Stimulated activated CD4-positive, alpha-beta T cell treated with anti-CD3 and anti-CD28 coated beads, Interleukin-1b, Interleukin-23, amount 100 ng/mL, for 48 hours (primary cell): ENCODE results near the gene WNT11.

Source experiments
- DNase-seq: peaks from one replicate; pipeline ENCODE4 v3.0.0-alpha.2; 2020

Gene WNT11

DNA sequence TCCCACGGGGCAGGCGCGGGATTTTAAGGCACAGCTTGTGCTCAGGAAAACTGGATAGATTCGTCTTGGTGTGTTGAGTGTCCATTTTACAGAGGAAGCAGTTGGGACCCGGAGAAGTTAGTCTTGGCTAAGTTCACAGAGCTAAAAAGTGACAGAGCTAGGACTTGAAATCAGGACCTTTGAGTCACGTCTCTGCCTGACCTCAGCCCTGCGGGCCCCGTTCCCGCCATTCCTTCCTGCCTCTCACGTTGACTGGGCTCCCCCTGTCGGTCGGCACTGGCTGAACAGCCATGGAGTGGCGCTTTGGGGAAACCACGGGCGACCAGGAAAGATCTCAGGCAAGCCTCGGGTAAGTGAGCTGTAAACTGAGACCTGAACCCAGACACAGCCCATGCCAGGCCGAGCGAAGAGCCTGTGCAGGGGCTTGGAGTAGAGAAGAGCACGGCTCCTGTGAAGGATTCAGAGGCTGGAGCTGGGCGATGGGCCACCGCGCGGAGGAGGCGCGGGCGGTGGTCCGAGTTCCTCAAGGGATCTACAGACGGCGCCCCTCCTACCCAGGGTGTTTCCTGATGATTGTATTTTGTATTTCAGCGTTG, 54.1 kb downstream of the WNT11 start:
- DNase-seq: peak; percentile 91

DNA sequence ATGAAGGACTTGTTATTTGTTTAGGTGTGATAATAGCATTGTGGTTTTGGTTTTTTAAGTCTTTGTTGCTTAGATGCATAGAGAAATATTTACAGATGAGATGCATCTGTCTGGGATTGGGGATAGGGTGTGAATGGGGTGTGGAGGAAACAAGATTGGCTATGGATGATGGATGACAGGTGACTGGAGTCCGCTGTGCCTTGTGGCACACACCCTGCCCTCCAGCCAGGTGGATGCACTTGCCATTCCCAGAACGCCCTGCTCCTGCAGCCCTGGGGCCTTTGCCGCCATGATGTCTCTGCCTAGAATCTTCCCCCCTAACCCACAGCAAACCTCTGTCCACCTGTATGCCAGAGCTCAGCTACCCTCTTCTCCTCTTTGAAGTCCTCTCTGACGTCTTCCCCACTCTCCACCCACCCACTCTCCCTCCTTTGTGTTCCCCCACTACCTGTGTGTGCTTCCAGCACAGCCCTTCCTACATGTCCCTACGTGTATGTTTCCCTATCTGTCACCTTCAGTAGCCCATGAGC, 54.7 kb downstream of the WNT11 start:
- no peak for DNase-seq

- DNase-seq: no peak
Observed at GRCh38 chr11:76150141-76150540, 56.2 kb downstream of the WNT11 start.

DNA sequence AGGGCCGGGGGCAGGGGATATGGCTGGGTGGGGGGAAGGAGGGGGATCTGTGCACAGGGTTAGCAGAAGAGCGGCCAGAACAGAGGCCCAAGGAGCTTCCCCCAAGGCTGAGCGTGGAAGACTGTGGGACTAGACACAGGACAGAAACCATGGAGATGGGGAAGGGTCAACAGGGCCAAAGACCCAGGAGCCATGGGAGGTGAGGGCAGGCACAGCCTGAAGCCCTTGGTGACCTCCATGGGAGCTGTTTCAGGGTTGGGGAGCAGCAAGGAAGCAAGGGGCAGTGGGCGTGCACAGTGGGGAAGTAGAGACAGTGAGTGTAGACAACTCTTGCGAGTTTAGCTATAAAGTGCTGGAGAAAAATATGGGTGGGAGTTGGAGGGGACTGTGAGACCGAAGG, 56.6 kb downstream of the WNT11 start:
- no peak for DNase-seq

DNA sequence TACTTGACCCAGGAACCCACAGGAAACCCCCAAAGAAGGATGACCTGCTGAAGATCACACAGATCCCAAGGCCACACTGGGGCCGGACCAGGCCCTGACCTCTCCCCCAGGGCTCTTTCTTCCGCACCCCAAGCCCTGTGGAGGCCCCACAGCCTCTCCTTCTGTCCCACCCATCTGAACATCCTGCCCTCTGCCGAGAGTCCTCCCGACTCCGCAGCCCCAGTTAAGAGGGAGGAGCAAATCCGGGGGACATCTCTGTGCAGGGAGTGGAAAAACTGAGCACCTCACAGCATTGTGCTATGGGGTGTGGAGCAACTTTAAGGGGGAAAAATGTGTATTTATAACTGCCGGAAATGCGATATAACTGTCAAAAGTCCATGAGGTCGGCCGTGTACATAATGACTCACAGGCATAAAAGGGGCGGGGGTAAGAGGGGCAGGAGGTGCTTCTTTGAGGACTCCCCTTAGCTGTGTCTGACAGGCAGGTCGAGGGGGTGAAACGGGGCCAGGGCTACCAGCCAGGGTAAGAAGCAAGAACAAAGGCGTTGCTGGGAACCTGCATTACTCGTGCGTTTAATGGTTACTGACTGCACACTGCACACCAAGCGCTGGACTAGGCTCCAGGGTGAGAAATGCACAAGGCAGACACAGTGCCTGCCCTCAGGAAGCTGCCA, 57.2 kb downstream of the WNT11 start:
- DNase-seq: no peak

GRCh38 chr11:76148231-76148630, 58.1 kb downstream of the WNT11 start:
- DNase-seq: no peak

DNA sequence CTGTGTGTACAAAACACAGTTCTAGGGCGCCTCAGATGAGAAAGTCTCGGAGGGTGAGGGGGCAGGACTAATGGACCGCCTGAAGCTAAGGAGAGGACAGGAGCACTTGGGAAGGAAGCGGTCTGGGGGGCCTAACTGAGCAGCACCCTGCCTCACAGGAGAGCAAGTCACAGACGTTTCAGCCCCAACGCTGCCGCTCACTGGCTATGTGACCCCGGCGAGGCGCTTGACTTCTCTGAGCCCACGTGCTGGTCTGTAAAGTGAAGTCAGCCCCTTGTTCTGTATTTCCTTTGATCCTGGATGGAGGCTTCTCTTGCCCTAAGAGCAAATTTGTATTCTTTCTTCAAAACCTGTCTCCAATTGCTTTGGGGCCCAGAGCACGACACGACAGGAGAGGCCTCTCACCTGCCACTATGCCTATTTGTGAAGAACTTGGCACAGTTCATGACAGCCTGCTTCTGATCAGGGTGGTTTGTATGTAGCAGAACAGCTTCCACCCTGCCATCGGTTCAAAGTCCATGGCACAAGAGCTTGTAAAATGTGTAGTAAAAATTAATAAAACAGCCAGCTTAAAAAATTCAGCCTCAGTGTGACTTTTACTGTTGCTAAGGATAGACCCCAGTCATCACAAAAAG, 59.1 kb downstream of the WNT11 start:
- no peak for DNase-seq

GRCh38 chr11:76143274-76143673, 63.0 kb downstream of the WNT11 start:
- no peak for DNase-seq

DNA sequence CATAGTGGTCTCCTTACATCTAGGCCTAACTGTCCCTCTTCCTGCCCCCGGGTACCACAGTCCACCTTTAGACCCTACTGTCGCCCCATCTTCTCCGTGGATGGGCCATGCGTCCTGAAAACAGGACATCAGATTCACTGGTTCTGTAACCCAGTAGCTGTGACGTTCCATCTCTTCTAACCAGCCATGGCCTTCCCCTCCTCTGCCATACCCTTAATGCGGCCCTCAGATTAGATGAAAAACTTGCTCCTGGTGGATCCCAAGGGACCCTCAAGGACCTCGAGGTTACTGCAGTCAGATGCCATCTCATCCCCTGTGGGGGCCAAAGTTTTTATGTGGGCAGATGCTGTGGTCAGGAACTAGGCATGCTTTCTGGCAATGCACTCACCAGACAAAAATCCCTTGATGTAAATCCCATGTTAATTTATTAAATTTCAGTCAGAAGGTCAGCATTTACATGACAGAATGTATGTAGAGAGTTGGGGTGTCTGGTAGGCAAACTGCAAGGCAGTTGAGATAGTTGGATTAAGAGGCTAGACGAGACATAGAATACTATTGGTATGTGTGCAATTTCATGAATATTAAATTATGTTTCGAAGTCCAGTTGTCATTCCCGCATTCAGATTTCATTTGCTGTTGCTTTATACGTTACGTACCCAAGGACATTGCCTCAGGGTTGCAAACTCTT, 64.3 kb downstream of the WNT11 start:
- no peak for DNase-seq

- DNase-seq: no peak
Observed at GRCh38 chr11:76140912-76141574, 65.3 kb downstream of the WNT11 start.

- no peak for DNase-seq
Observed at GRCh38 chr11:76139314-76139713, 67.0 kb downstream of the WNT11 start.
